ENCODE measurements around the gene ZBTB38.

Gene ZBTB38

DNA sequence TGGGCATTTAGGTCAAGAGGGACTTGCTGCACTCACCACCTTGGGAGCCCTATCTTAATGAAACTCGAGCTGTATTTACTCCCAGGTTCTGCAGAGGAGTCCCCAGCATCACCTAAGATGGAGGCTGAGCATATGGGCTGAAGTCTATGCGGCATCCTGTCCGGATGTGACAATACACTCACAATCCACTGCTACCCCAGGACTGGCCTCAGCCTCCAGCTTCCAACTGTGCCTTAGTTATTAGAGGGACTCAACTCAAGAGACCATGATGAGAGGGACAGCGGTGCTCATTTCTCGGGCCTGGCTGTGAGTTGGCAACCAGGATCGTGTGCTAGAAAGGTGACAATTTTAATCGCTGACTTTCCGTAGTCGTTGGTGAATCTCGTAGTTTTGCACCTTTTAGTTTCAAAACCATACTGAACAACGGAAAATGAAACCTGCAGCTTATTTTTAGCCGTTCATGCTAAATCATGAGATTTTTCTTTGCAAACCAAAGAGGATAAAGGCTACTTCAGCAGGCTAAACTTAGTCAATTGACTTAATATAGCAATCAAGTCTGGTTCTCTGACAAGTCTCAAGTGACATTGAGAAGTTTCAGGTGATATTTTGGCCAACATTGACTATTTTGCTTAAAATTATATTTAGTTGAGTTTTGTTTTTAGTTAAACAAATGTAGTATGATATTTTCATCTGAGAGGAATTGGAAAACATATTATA is 11.1 kb downstream of the ZBTB38 start:
- in situ Hi-C loops (cut with MboI; ENCODE audit: low pct_unique_long_range_greater_than_20kb, low sequenced_read_pairs, unreplicated experiment) = no loop called here
- no peak for DNase-seq (ENCODE audit: low spot score)
- no peak for TF ChIP-seq CTCF (IDR thresholded peaks at IDR 0.05; ENCODE audit: extremely low read depth, insufficient read depth, missing control alignments)

DNA sequence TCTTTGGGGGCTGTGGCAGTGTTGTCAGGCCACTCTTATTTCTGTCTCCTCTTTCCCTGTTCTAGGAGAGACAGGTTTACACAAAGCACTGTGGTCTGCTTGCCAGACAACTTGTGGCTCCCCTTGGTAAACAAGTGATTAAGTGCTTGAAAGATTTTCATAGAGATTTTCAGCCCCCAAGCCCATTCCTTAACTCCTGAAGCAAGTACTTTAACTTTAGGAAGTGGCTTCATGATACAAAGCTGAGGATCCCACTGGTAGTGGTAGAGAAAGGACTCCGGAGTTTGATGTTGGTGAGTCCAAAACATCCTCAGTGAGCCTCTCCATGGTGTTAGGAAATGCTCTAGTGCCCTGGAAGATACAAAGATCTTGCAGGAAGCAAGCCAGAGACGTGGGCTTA is 12.0 kb downstream of the ZBTB38 start:
- in situ Hi-C loops (cut with MboI; ENCODE audit: low pct_unique_long_range_greater_than_20kb, low sequenced_read_pairs, unreplicated experiment) = no loop called here
- TF ChIP-seq CTCF (IDR thresholded peaks at IDR 0.05; ENCODE audit: extremely low read depth, insufficient read depth, missing control alignments) = no peak
- DNase-seq (ENCODE audit: low spot score) = no peak

DNA sequence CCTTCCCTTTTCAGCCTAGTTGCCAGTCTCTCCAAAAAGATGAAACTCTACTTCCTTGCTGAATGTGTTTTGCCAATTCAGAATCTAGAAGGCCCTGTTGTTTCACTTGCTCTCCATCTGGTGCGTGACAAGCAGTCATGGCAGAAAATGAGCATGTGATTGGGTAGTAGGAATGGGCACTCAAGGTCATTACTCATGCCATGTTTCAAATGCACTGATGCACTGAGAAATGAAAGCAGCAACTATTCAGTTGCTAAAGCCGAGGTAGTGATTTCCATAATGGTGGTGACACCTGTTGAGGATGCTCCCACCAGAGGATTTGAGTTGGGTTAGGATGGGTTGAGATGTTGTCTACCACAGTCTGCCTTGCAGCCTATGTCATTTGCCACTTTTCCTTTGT is 12.7 kb downstream of the ZBTB38 start:
- no peak for DNase-seq (ENCODE audit: low spot score)
- in situ Hi-C loops (cut with MboI; ENCODE audit: low pct_unique_long_range_greater_than_20kb, low sequenced_read_pairs, unreplicated experiment) = no loop called here
- no peak for TF ChIP-seq CTCF (IDR thresholded peaks at IDR 0.05; ENCODE audit: extremely low read depth, insufficient read depth, missing control alignments)

- DNase-seq (ENCODE audit: low spot score) = no peak
- in situ Hi-C loops (cut with MboI; ENCODE audit: low pct_unique_long_range_greater_than_20kb, low sequenced_read_pairs, unreplicated experiment) = no loop called here
These were observed 14.3 kb downstream of the ZBTB38 start for GRCh38 chr3:141382571-141382970.

GRCh38 chr3:141383555-141384129 is 15.3 kb downstream of the ZBTB38 start:
- no peak for TF ChIP-seq CTCF (IDR thresholded peaks at IDR 0.05; ENCODE audit: extremely low read depth, insufficient read depth, missing control alignments)
- no peak for DNase-seq (ENCODE audit: low spot score)
- in situ Hi-C loops (cut with MboI; ENCODE audit: low pct_unique_long_range_greater_than_20kb, low sequenced_read_pairs, unreplicated experiment) = no loop called here

More at GRCh38 chr3:141382571-141382970, 14.3 kb downstream of the ZBTB38 start:
- no peak for TF ChIP-seq CTCF (IDR thresholded peaks at IDR 0.05; ENCODE audit: extremely low read depth, insufficient read depth, missing control alignments)

- TF ChIP-seq CTCF (IDR thresholded peaks at IDR 0.05; ENCODE audit: extremely low read depth, insufficient read depth, missing control alignments) = no peak
- no peak for DNase-seq (ENCODE audit: low spot score)
- in situ Hi-C loops (cut with MboI; ENCODE audit: low pct_unique_long_range_greater_than_20kb, low sequenced_read_pairs, unreplicated experiment) = no loop called here
These were observed 15.9 kb downstream of the ZBTB38 start for GRCh38 chr3:141384157-141384556.
